Ovary (tissue), 3 donors: ENCODE results near the gene ADPRHL1.

Experiments
- POLR2A ChIP-seq: fragments of 450-650 bp; IDR thresholded peaks from one replicate; pipeline ENCODE4 v1.6.1; 2017; ENCODE audit warnings: antibody characterized with exemption, mild to moderate bottlenecking, moderate library complexity
- TF ChIP-seq, protein P1 (sequence below), 3 donors: fragments of 450-650 bp in 2 of 3; fragments of 200-600 bp in 1 of 3; IDR thresholded peaks; one replicate each; pipeline versions ENCODE4 v1.5.1 to v1.8.0; 2016 to 2022; ENCODE audit warnings: antibody characterized with exemption in 3 of 3, mild to moderate bottlenecking in 1 of 3
- donor health status: DM: no; HTN: no; CAD: no.

DNA sequence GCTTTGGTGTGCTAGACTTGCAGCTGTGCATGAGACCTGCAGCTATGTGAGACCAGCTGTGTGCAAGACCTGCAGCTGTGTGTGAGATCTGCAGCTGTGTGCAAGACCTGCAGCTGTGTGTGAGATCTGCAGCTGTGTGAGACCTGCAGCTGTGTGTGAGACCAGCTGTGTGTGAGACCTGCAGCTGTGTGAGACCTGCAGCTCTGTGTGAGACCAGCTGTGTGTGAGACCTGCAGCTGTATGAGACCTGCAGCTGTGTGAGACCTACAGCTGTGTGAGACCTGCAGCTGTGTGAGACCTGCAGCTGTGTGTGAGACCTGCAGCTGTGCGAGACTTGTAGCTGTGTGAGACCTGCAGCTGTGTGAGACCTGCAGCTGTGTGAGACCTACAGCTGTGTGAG, 43.9 kb upstream of the ADPRHL1 start:
- TF ChIP-seq, protein P1, sequence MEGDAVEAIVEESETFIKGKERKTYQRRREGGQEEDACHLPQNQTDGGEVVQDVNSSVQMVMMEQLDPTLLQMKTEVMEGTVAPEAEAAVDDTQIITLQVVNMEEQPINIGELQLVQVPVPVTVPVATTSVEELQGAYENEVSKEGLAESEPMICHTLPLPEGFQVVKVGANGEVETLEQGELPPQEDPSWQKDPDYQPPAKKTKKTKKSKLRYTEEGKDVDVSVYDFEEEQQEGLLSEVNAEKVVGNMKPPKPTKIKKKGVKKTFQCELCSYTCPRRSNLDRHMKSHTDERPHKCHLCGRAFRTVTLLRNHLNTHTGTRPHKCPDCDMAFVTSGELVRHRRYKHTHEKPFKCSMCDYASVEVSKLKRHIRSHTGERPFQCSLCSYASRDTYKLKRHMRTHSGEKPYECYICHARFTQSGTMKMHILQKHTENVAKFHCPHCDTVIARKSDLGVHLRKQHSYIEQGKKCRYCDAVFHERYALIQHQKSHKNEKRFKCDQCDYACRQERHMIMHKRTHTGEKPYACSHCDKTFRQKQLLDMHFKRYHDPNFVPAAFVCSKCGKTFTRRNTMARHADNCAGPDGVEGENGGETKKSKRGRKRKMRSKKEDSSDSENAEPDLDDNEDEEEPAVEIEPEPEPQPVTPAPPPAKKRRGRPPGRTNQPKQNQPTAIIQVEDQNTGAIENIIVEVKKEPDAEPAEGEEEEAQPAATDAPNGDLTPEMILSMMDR (IDR thresholded peaks at IDR 0.05), result no peak
- no peak for TF ChIP-seq POLR2A
